HG02571 (cell line): ENCODE results near the gene DDAH1.
"Not testable (repeated sequence)": the region's sequence is repeated elsewhere in the genome, so short reads cannot be mapped to it uniquely, and the experiment has no call there.

Experiments used
- ATAC-seq: cut with Tn5 transposase; IDR thresholded peaks from one replicate; pipeline ENCODE4 v1.9.1; 2021; ENCODE audit warnings: mild to moderate bottlenecking, moderate library complexity; ENCODE audit not compliant: unreplicated experiment

DDAH1 gene

GRCh38 chr1:85471558-85471957 is 6.6 kb upstream of the DDAH1 start:
- ATAC-seq, result no peak

DNA sequence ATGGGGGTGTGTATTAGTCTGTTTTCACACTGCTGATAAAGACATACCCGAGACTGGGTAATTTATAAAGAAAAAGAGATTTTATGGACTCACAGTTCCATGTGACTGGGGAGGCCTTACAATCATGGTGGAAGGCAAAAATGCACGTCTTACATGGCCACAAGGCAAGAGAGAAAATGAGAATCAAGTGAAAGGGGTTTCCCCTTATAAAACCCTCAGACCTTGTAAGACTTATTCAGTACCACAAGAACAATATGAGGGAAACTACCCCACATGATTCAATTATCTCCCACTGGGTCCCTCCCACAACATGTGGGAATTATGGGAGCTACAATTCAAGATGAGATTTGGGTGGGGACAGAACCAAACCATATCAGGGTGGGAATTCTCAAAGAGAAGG is 5.2 kb upstream of the DDAH1 start:
- not testable (repeated sequence) for ATAC-seq

GRCh38 chr1:85467929-85468540 is 3.1 kb upstream of the DDAH1 start:
- ATAC-seq, result no peak

GRCh38 chr1:85467036-85467435 is 2.1 kb upstream of the DDAH1 start:
- no peak for ATAC-seq

DNA sequence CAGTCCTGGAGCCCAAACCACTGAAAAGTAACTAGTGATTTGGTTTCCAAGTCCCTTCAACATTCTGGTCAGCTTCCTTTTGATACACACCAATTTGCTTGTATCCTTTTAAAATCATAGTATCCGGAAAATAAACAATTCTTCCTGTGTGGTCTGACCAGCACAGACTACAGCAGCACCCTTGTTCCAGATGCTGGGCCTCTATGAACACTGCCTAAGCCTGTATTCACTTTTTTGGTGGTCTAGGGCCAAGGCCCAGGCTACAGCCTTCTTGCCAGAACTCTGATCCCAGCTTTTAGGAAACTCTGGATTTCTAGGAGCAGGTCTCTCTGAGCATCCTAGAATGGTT is 801 bp upstream of the DDAH1 start:
- no peak for ATAC-seq

- peak; percentile 46 for ATAC-seq
Measured at GRCh38 chr1:85464497-85465098, 361 bp downstream of the DDAH1 start.

GRCh38 chr1:85463731-85464496 is 1.0 kb downstream of the DDAH1 start:
- ATAC-seq, result no peak

DNA sequence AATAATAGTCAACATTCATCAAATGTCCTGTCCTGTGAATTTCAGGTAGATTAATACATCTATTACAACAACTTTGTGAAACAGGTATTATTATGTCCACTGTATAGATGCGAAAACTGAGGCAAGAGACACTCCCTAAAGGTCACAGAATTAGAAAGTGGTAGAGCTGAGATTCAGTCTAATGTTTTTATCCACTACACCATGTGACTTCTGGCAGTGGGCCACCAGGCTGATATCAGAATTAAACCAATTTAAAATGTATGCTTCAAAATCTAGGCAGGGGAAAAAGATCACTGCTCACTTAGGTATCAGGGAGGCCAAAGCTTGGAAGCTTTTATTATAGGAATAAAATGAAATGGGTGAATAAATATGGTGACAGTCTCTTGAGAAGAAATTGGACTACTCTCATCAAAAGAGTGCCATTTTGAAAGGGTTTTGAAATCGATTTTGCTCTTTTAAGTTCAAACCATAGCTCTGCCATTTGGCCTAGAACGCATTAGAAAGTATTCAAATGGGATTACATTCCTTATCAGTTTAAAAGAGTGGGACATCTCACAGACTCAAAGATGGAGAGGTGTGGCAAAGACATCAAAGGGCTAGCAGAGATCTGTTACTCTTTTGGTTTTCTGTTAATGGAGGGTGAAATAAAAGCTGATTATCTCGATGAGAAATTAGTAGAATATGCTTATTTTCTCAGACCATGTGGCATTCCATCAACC is 1.9 kb downstream of the DDAH1 start:
- ATAC-seq, result no peak

DNA sequence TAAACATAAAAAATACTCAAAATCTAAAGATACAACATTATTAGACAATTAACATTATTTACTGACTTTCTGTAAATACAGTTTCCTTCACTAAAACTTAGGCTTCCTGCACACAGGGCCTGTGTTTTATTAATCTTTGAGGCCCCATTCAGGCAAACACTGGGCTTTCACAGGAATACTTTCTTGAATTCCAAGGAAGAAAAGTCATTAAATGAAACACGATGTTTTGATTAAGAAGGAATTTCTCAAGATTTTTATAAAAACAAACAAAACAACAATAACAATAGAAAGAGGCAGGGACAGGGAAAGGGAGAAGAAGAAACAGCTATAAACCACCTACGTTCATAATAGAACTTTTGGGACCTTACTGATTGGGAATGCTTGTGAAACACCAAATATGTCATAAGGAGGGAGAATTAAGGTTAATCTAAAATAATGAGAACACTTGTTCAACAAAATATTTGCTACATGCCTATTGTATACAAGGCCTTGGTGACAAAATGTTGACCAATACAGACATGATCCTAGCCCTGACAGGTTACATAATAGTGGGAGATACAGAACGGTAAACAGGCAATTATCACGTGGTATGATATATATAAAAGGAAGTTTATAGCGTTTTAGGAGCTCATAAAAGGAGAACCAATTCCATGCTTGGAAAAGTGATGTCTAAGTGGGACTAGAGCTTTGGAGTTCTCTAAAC is 3.6 kb downstream of the DDAH1 start:
- no peak for ATAC-seq

GRCh38 chr1:85460555-85461088 is 4.3 kb downstream of the DDAH1 start:
- no peak for ATAC-seq

- ATAC-seq, result no peak
Measured at GRCh38 chr1:85459290-85459689, 5.7 kb downstream of the DDAH1 start.

DNA sequence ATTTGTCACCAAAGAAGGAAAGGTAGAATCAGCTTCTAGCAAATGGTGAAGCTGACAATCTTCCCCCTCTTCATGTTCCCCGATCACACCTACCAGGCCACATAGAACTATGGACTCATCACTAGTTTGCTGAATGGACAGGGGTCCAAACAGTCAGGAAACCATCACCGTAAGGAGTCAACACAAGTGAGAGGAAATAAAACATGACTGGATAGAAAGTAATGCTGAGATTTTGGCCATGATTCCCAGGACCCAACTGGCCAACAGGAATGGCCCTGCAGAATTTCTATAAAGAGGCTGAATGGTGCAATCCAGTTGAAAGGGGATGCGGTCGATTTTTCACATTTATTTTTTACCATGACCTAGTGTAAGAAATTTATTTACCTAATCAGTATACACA is 10.7 kb downstream of the DDAH1 start:
- ATAC-seq, result no peak

- no peak for ATAC-seq
Measured at GRCh38 chr1:85453640-85454194, 11.2 kb downstream of the DDAH1 start.

- no peak for ATAC-seq
Measured at GRCh38 chr1:85452948-85453347, 12.0 kb downstream of the DDAH1 start.

GRCh38 chr1:85451236-85451830 is 13.6 kb downstream of the DDAH1 start:
- ATAC-seq, result no peak

- ATAC-seq, result no peak
Measured at GRCh38 chr1:85450832-85451231, 14.1 kb downstream of the DDAH1 start.

- no peak for ATAC-seq
Measured at GRCh38 chr1:85449356-85449755, 15.6 kb downstream of the DDAH1 start.

- ATAC-seq, result no peak
Measured at GRCh38 chr1:85448358-85448757, 16.6 kb downstream of the DDAH1 start.

GRCh38 chr1:85447006-85447943 is 17.7 kb downstream of the DDAH1 start:
- no peak for ATAC-seq
